Smooth muscle cell (in vitro differentiated cells): ENCODE data around the gene SMCO1. TPM values are rescaled to one million over a fixed set of nuclear protein-coding genes. Genes with fewer than 3 reads are reported as not detected.

ENCODE experiments used
- DNase-seq: peaks from one replicate; lab custom pipeline; 2025; ENCODE audit not compliant: unreplicated experiment; lab: John Stamatoyannopoulos, UW
- H2AFZ ChIP-seq: fragments of 200-600 bp; sonication (generic); 2 replicates; pipeline ENCODE4 v1.6.0; 2016; ENCODE audit warnings: antibody characterized with exemption, low read depth, mild to moderate bottlenecking
- H3F3A ChIP-seq: fragments of 200-600 bp; sonication (generic); 2 replicates; pipeline ENCODE4 v1.6.0; 2017; ENCODE audit warnings: antibody characterized with exemption, low read depth
- H3K27ac ChIP-seq: fragments of 200-600 bp; sonication (generic); 2 replicates; pipeline ENCODE4 v1.5.1; 2016; ENCODE audit warnings: low read depth, mild to moderate bottlenecking
- H3K27me3 ChIP-seq: fragments of 200-600 bp; sonication (generic); 2 replicates; pipeline ENCODE4 v1.6.1; 2016; ENCODE audit warnings: low read depth, mild to moderate bottlenecking
- H3K36me3 ChIP-seq: fragments of 200-600 bp; sonication (generic); 2 replicates; pipeline ENCODE4 v1.5.1; 2016; ENCODE audit warnings: low read depth
- H3K4me1 ChIP-seq: fragments of 200-600 bp; sonication (generic); 2 replicates; pipeline ENCODE4 v1.5.1; 2016; ENCODE audit warnings: low read depth
- H3K4me2 ChIP-seq: fragments of 200-600 bp; sonication (generic); 2 replicates; pipeline ENCODE4 v1.6.0; 2016; ENCODE audit warnings: mild to moderate bottlenecking
- H3K4me3 ChIP-seq: fragments of 200-600 bp; sonication (generic); 2 replicates; pipeline ENCODE4 v1.5.1; 2016; ENCODE audit warnings: mild to moderate bottlenecking
- H3K79me2 ChIP-seq: fragments of 200-600 bp; sonication (generic); 2 replicates; pipeline ENCODE4 v1.6.0; 2016; ENCODE audit warnings: low read depth, mild to moderate bottlenecking
- H3K9ac ChIP-seq: fragments of 200-600 bp; sonication (generic); 2 replicates; pipeline ENCODE4 v1.6.0; 2016; ENCODE audit warnings: low read depth
- H3K9me3 ChIP-seq: fragments of 200-600 bp; sonication (generic); replicated peaks from 2 replicates; pipeline ENCODE4 v1.5.1; 2016; ENCODE audit warnings: low read depth
- H4K20me1 ChIP-seq: fragments of 200-600 bp; sonication (generic); 2 replicates; pipeline ENCODE4 v1.6.0; 2016; ENCODE audit warnings: low read depth
- CTCF ChIP-seq: fragments of 200-600 bp; sonication (generic); IDR thresholded peaks from 2 replicates; pipeline ENCODE4 v1.5.1; 2017; ENCODE audit warnings: borderline replicate concordance, mild to moderate bottlenecking, antibody characterized with exemption; ENCODE audit not compliant: insufficient read depth, poor library complexity, severe bottlenecking
- WGBS: methylation state at CpG from one replicate; pipeline ENCODE4 v1.1.7; 2016; ENCODE audit warnings: low lambda C conversion rate; 5-methylcytosine and 5-hydroxymethylcytosine counted together
- polyA plus RNA-seq: library from polyadenylated mRNA; unstranded; fragments of >200 nt; fragmentation: Nextera tagmentation; extraction: Ambion mirVana; gene quantifications from 2 replicates; pipeline ENCODE4 v1.2.1, GENCODE V29; 2016
- total RNA-seq: library from RNA; depleted of rRNA; stranded (reverse); fragments of >200 nt; gene quantifications from 2 replicates; pipeline ENCODE4 v1.2.3, GENCODE V29; 2014

The SMCO1 gene
- total and polyA plus RNA-seq, 2 experiments from 2014 or later = not detected

GRCh38 chr3:196533260-196533681 lies 18.1 kb upstream of the SMCO1 start:
- peaks cover 3% of the 10 kb centered on the region for H3F3A ChIP-seq
- H3K79me2 ChIP-seq = no peaks in the 10 kb centered on the region
- no peaks in the 10 kb centered on the region for H3K36me3 ChIP-seq
- H3K27ac ChIP-seq = peak overlapping the region; percentile 17
- peaks cover 5% of the 10 kb centered on the region for H3K9me3 ChIP-seq
- H3K9ac ChIP-seq = no peak overlapping the region
- H3K4me2 ChIP-seq = peak overlapping the region; percentile 31
- no peak overlapping the region for H3K4me3 ChIP-seq
- WGBS = 28% methylated on average over 14 of the region's 14 CpGs
- no peaks in the 10 kb centered on the region for H4K20me1 ChIP-seq
- no peaks in the 10 kb centered on the region for H3K27me3 ChIP-seq
- DNase-seq = no peak
- no peak for TF ChIP-seq CTCF
- H3K4me1 ChIP-seq = no peaks in the 10 kb centered on the region
- H2AFZ ChIP-seq = peak overlapping the region; percentile 3

GRCh38 chr3:196531418-196531817 lies 16.3 kb upstream of the SMCO1 start:
- Histone ChIP-seq H3K9ac (no peak overlapping the region), H3K4me2 (no peak overlapping the region), H3K79me2 (no peaks in the 10 kb centered on the region), H3K27ac (no peak overlapping the region), H3K4me1 (no peaks in the 10 kb centered on the region), H3K9me3 (peaks cover 5% of the 10 kb centered on the region), H3K4me3 (no peak overlapping the region), H3K36me3 (no peaks in the 10 kb centered on the region), H2AFZ (no peak overlapping the region), H3F3A (peaks cover 8% of the 10 kb centered on the region), H3K27me3 (no peaks in the 10 kb centered on the region), H4K20me1 (no peaks in the 10 kb centered on the region)
- WGBS = 77% methylated on average over 4 of the region's 4 CpGs
- DNase-seq = no peak
- TF ChIP-seq CTCF = no peak

GRCh38 chr3:196528639-196529233 lies 13.6 kb upstream of the SMCO1 start:
- 11% methylated on average over 46 of the region's 52 CpGs for WGBS
- Histone ChIP-seq H3K4me2 (peak overlapping the region; percentile 72), H3K9ac (no peak overlapping the region)

More at GRCh38 chr3:196528639-196529233, 13.6 kb upstream of the SMCO1 start:
- no peak overlapping the region for H3K27ac ChIP-seq
- peak overlapping the region; percentile 47 for H3K4me3 ChIP-seq
- no peaks in the 10 kb centered on the region for H3K27me3 ChIP-seq
- peaks cover 8% of the 10 kb centered on the region for H3F3A ChIP-seq
- H4K20me1 ChIP-seq = no peaks in the 10 kb centered on the region
- H3K36me3 ChIP-seq = no peaks in the 10 kb centered on the region
- H2AFZ ChIP-seq = peak overlapping the region; percentile 72
- no peaks in the 10 kb centered on the region for H3K79me2 ChIP-seq
- H3K4me1 ChIP-seq = no peaks in the 10 kb centered on the region
- TF ChIP-seq CTCF = peak; percentile 66
- peaks cover 5% of the 10 kb centered on the region for H3K9me3 ChIP-seq
- peak; percentile 7 for DNase-seq
